H9 (cell line): ENCODE results near the gene CTNS. TPM values are rescaled to one million over a fixed set of nuclear protein-coding genes. Genes with fewer than 3 reads are reported as not detected.

Experiments
- DNase-seq: peaks from one replicate; pipeline ENCODE4 v3.0.0-alpha.2; 2017
- H2AFZ ChIP-seq: one replicate; pipeline ENCODE4 v1.6.1; 2013; ENCODE audit warnings: mild to moderate bottlenecking, low read length, control low read depth, moderate library complexity
- H2AK5ac ChIP-seq: 2 replicates; pipeline ENCODE4 v1.6.1; 2013; ENCODE audit warnings: low read length, control low read depth, mixed read lengths; ENCODE audit not compliant: insufficient read length
- H2BK120ac ChIP-seq: one replicate; pipeline ENCODE4 v1.6.1; 2013; ENCODE audit warnings: low read depth, mild to moderate bottlenecking, low read length, control low read depth, inconsistent platforms; ENCODE audit not compliant: poor library complexity, severe bottlenecking
- H2BK12ac ChIP-seq: 2 replicates; pipeline ENCODE4 v1.6.1; 2013; ENCODE audit warnings: low read length, control low read depth, mixed read lengths, low read depth; ENCODE audit not compliant: insufficient read length
- H2BK15ac ChIP-seq: 2 replicates; pipeline ENCODE4 v1.6.1; 2013; ENCODE audit warnings: low read depth, low read length, control low read depth
- H2BK20ac ChIP-seq: one replicate; pipeline ENCODE4 v1.6.1; 2013; ENCODE audit warnings: low read depth, mild to moderate bottlenecking, low read length, control low read depth, inconsistent platforms; ENCODE audit not compliant: poor library complexity, severe bottlenecking
- H2BK5ac ChIP-seq: 2 replicates; pipeline ENCODE4 v1.6.1; 2013; ENCODE audit warnings: low read length, control low read depth, mixed read lengths; ENCODE audit not compliant: insufficient read length
- H3K14ac ChIP-seq: 2 replicates; pipeline ENCODE4 v1.6.1; 2013; ENCODE audit warnings: low read length, control low read depth; ENCODE audit not compliant: insufficient read depth
- H3K18ac ChIP-seq: 2 replicates; pipeline ENCODE4 v1.6.1; 2013; ENCODE audit warnings: low read depth, mild to moderate bottlenecking, mixed read lengths, low read length, control low read depth; ENCODE audit not compliant: insufficient read length
- H3K23ac ChIP-seq: 2 replicates; pipeline ENCODE4 v1.6.1; 2013; ENCODE audit warnings: low read length, control low read depth, mixed read lengths, low read depth; ENCODE audit not compliant: insufficient read length
- H3K23me2 ChIP-seq: 2 replicates; pipeline ENCODE4 v1.6.1; 2013; ENCODE audit warnings: low read depth, mild to moderate bottlenecking, mixed read lengths, low read length, control low read depth; ENCODE audit not compliant: insufficient read length, poor library complexity, severe bottlenecking
- H3K27ac ChIP-seq: 2 replicates; pipeline ENCODE4 v1.5.1; 2013; ENCODE audit warnings: low read length, control low read depth, mixed read lengths, low read depth; ENCODE audit not compliant: insufficient read length
- H3K27me3 ChIP-seq: 2 replicates; pipeline ENCODE4 v1.6.1; 2013; ENCODE audit warnings: low read length, control low read depth, inconsistent platforms; ENCODE audit not compliant: insufficient read depth
- H3K4ac ChIP-seq: 2 replicates; pipeline ENCODE4 v1.6.1; 2013; ENCODE audit warnings: low read depth, mild to moderate bottlenecking, control low read depth, inconsistent platforms, low read length, moderate library complexity
- H3K4me1 ChIP-seq: 2 replicates; pipeline ENCODE4 v1.6.1; 2013; ENCODE audit warnings: low read length, control low read depth, inconsistent platforms; ENCODE audit not compliant: insufficient read depth
- H3K4me2 ChIP-seq: 2 replicates; pipeline ENCODE4 v1.6.1; 2013; ENCODE audit warnings: low read length, control low read depth, mixed read lengths; ENCODE audit not compliant: insufficient read length, insufficient read depth
- H3K56ac ChIP-seq: 2 replicates; pipeline ENCODE4 v1.6.1; 2013; ENCODE audit warnings: low read depth, mild to moderate bottlenecking, mixed read lengths, low read length, control low read depth; ENCODE audit not compliant: insufficient read length
- H3K79me1 ChIP-seq: 2 replicates; pipeline ENCODE4 v1.6.1; 2013; ENCODE audit warnings: low read depth, mild to moderate bottlenecking, moderate library complexity, low read length, control low read depth, inconsistent platforms; ENCODE audit not compliant: insufficient read depth, poor library complexity, severe bottlenecking
- H3K79me2 ChIP-seq: 2 replicates; pipeline ENCODE4 v1.6.1; 2013; ENCODE audit warnings: low read length, control low read depth, inconsistent platforms; ENCODE audit not compliant: insufficient read depth
- H3K9ac ChIP-seq: 2 replicates; pipeline ENCODE4 v1.6.1; 2013; ENCODE audit warnings: low read length, control low read depth, mixed read lengths; ENCODE audit not compliant: insufficient read length; ENCODE audit errors: extremely low read depth
- H3K9me3 ChIP-seq: one replicate; pipeline ENCODE4 v1.6.1; 2013; ENCODE audit warnings: low read depth, low read length, inconsistent platforms; ENCODE audit not compliant: control insufficient read depth
- H3T11ph ChIP-seq: one replicate; pipeline ENCODE4 v1.6.1; 2013; ENCODE audit warnings: mild to moderate bottlenecking, low read length, control low read depth, inconsistent platforms
- H4K20me1 ChIP-seq: one replicate; pipeline ENCODE4 v1.6.1; 2013; ENCODE audit not compliant: control insufficient read depth, insufficient read length, insufficient read depth
- H4K5ac ChIP-seq: 2 replicates; pipeline ENCODE4 v1.6.1; 2013; ENCODE audit warnings: low read depth, mild to moderate bottlenecking, mixed read lengths, low read length, control low read depth; ENCODE audit not compliant: insufficient read length
- H4K8ac ChIP-seq: replicated peaks from 2 replicates; pipeline ENCODE4 v1.6.1; 2013; ENCODE audit warnings: low read length, control low read depth, mixed read lengths, low read depth; ENCODE audit not compliant: insufficient read length
- H4K91ac ChIP-seq: 2 replicates; pipeline ENCODE4 v1.6.1; 2013; ENCODE audit warnings: low read depth, mild to moderate bottlenecking, moderate library complexity, mixed read lengths, low read length, control low read depth; ENCODE audit not compliant: insufficient read length
- H3K27ac Mint-ChIP-seq, 3 experiments: 2 replicates in 2 of 3; 3 replicates in 1 of 3; pipeline ENCODE4 v1.8.0; 2020 to 2021; ENCODE audit warnings: mixed read lengths in 3 of 3, mild to moderate bottlenecking in 1 of 3, moderate library complexity in 1 of 3
- H3K27me3 Mint-ChIP-seq: 2 replicates; pipeline ENCODE4 v1.8.0; 2021; ENCODE audit warnings: low read depth, mild to moderate bottlenecking, moderate library complexity, mixed read lengths
- H3K36me3 Mint-ChIP-seq, 3 experiments: 2 replicates in 2 of 3; 3 replicates in 1 of 3; pipeline ENCODE4 v1.8.0; 2020 to 2021; ENCODE audit warnings: low read depth in 3 of 3, mixed read lengths in 3 of 3; ENCODE audit not compliant: insufficient read depth in 1 of 3
- H3K4me1 Mint-ChIP-seq, 2 experiments: 2 replicates each; pipeline ENCODE4 v1.8.0; 2020; ENCODE audit warnings: mixed read lengths in 2 of 2
- H3K4me3 Mint-ChIP-seq, 2 experiments: 2 replicates in 1 of 2; 3 replicates in 1 of 2; pipeline ENCODE4 v1.8.0; 2020 to 2021; ENCODE audit warnings: mild to moderate bottlenecking in 2 of 2, mixed read lengths in 2 of 2, moderate library complexity in 1 of 2
- H3K9me3 Mint-ChIP-seq, 2 experiments: 2 replicates in 1 of 2; 3 replicates in 1 of 2; pipeline ENCODE4 v1.8.0; 2020; ENCODE audit warnings: mild to moderate bottlenecking in 2 of 2, mixed read lengths in 2 of 2, moderate library complexity in 1 of 2
- CTCF ChIP-seq: fragments of 200-600 bp; sonication (generic); conservative IDR thresholded peaks from 3 replicates; pipeline ENCODE4 v1.8.0; 2021; ENCODE audit warnings: antibody characterized with exemption, mild to moderate bottlenecking
- WGBS: extraction: QIAGEN DNeasy Blood & Tissue Kit; methylation state at CpG from one replicate; pipeline ENCODE4 v1.1.7; 2013; ENCODE audit warnings: missing lambda C conversion rate, low lambda C conversion rate, mixed read lengths; ENCODE audit not compliant: insufficient read length; ENCODE audit errors: extremely low coverage; 5-methylcytosine and 5-hydroxymethylcytosine counted together
- total RNA-seq: library from RNA; stranded (reverse); gene quantifications from 2 replicates; pipeline ENCODE4 v1.2.1, GENCODE V29; 2021

Gene CTNS
- total RNA-seq, 1 experiment from 2014 or later: 12.8 TPM

GRCh38 chr17:3603119-3603869 lies 33.3 kb upstream of the CTNS start:
- no peak for DNase-seq
- H3T11ph ChIP-seq: no peak overlapping the region
- no peak overlapping the region for H4K91ac ChIP-seq
- no peak overlapping the region for H2BK15ac ChIP-seq
- H3K4me3 Mint-ChIP-seq: no peak overlapping the region
- H2BK20ac ChIP-seq: no peak overlapping the region
- no peak overlapping the region for H3K56ac ChIP-seq
- H4K20me1 ChIP-seq: no peaks in the 10 kb centered on the region
- no peak overlapping the region for H4K8ac ChIP-seq
- no peaks in the 10 kb centered on the region for H3K9me3 ChIP-seq
- no peaks in the 10 kb centered on the region for H3K79me2 ChIP-seq
- no peak overlapping the region for H3K9ac ChIP-seq
- no peak overlapping the region for H2AK5ac ChIP-seq
- H3K27me3 Mint-ChIP-seq: no peaks in the 10 kb centered on the region
- H3K36me3 Mint-ChIP-seq: peaks cover 2 to 30% (median 4%) of the 10 kb centered on the region in 3 experiments; a peak in 6 of 7 replicates
- no peak overlapping the region for H2BK12ac ChIP-seq
- no peak overlapping the region for H2AFZ ChIP-seq
- no peak overlapping the region for H3K27ac ChIP-seq
- H3K9me3 Mint-ChIP-seq: no peaks in the 10 kb centered on the region
- no peaks in the 10 kb centered on the region for H3K4me1 Mint-ChIP-seq
- no peaks in the 10 kb centered on the region for H3K23me2 ChIP-seq
- H3K18ac ChIP-seq: no peak overlapping the region
- H3K27me3 ChIP-seq: no peaks in the 10 kb centered on the region; the same call in 1 of the 2 replicates
- no peak overlapping the region for H3K27ac Mint-ChIP-seq
- no peaks in the 10 kb centered on the region for H3K79me1 ChIP-seq
- H2BK5ac ChIP-seq: no peak overlapping the region
- WGBS: no CpG with 5 or more reads among the region's 17 CpGs
- H3K14ac ChIP-seq: no peak overlapping the region
- no peak overlapping the region for H3K4ac ChIP-seq
- no peaks in the 10 kb centered on the region for H3K4me1 ChIP-seq
- H3K4me2 ChIP-seq: no peak overlapping the region
- H2BK120ac ChIP-seq: no peak overlapping the region
- no peak for TF ChIP-seq CTCF
- no peak overlapping the region for H4K5ac ChIP-seq
- H3K23ac ChIP-seq: no peak overlapping the region
